HepG2 (cell line): ENCODE data around the gene UNC5B. TPM values are rescaled to one million over a fixed set of nuclear protein-coding genes. Genes with fewer than 3 reads are reported as not detected.

Source experiments
- ADNP ChIP-seq: sonication (generic); formaldehyde crosslinking; IDR thresholded peaks from 2 replicates; pipeline ENCODE4 v1.4.0; 2020; ENCODE audit warnings: missing genetic modification reagents
- AKAP8 ChIP-seq: sonication (generic); formaldehyde crosslinking; IDR thresholded peaks from 2 replicates; pipeline ENCODE4 v1.5.1; 2020; ENCODE audit warnings: mild to moderate bottlenecking, missing genetic modification reagents
- FOXP1 ChIP-seq, 2 experiments: fragments of 450-650 bp in 1 of 2; IDR thresholded peaks; 2 replicates each; pipeline ENCODE4 v1.6.1; 2017 to 2018; ENCODE audit warnings: antibody characterized with exemption in 1 of 2
- GPN1 ChIP-seq: sonication (generic); formaldehyde crosslinking; IDR thresholded peaks from 2 replicates; pipeline ENCODE4 v1.5.1; 2020; ENCODE audit warnings: missing genetic modification reagents, borderline replicate concordance
- KAT7 ChIP-seq: IDR thresholded peaks from 2 replicates; pipeline ENCODE4 v1.6.1; 2018; ENCODE audit warnings: borderline replicate concordance, missing compliant biosample characterization
- KDM5A ChIP-seq: fragments of 200-600 bp; sonication (generic); IDR thresholded peaks from 2 replicates; pipeline ENCODE4 v1.7.0; 2018; ENCODE audit warnings: antibody characterized with exemption, mild to moderate bottlenecking, low read length, borderline replicate concordance
- KLF11 ChIP-seq: IDR thresholded peaks from 2 replicates; pipeline ENCODE4 v1.6.1; 2016; ENCODE audit warnings: missing compliant biosample characterization
- NFKB2 ChIP-seq: sonication (generic); formaldehyde crosslinking; IDR thresholded peaks from 2 replicates; pipeline ENCODE4 v1.4.0; 2020; ENCODE audit warnings: missing genetic modification reagents, borderline replicate concordance
- NR2F6 ChIP-seq, 2 experiments: IDR thresholded peaks; 2 replicates each; pipeline ENCODE4 v1.6.1; 2016; ENCODE audit warnings: antibody characterized with exemption in 1 of 2, mild to moderate bottlenecking in 1 of 2
- PHF21A ChIP-seq: sonication (generic); formaldehyde crosslinking; IDR thresholded peaks from 2 replicates; pipeline ENCODE4 v1.5.0; 2020; ENCODE audit warnings: mild to moderate bottlenecking, missing genetic modification reagents
- SMC3 ChIP-seq: IDR thresholded peaks from 2 replicates; pipeline ENCODE4 v1.6.1; 2011; ENCODE audit warnings: low read length, improper control_type of control experiment
- SP4 ChIP-seq: sonication (generic); formaldehyde crosslinking; IDR thresholded peaks from 2 replicates; pipeline ENCODE4 v1.8.1; 2023; ENCODE audit warnings: mild to moderate bottlenecking, missing genetic modification reagents
- THAP11 ChIP-seq: IDR thresholded peaks from 2 replicates; pipeline ENCODE4 v1.6.1; 2016; ENCODE audit warnings: missing biosample characterization, missing genetic modification reagents
- ZNF253 ChIP-seq: sonication (generic); formaldehyde crosslinking; IDR thresholded peaks from 2 replicates; pipeline ENCODE4 v1.8.0; 2022; ENCODE audit warnings: mild to moderate bottlenecking, missing genetic modification reagents, borderline replicate concordance
- ZNF350 ChIP-seq: sonication (generic); formaldehyde crosslinking; IDR thresholded peaks from 2 replicates; pipeline ENCODE4 v1.4.0; 2020; ENCODE audit warnings: mild to moderate bottlenecking, low read depth, missing genetic modification reagents, borderline replicate concordance
- ZNF530 ChIP-seq: sonication (generic); formaldehyde crosslinking; IDR thresholded peaks from 2 replicates; pipeline ENCODE4 v1.5.0; 2020; ENCODE audit warnings: low read depth, mild to moderate bottlenecking, missing genetic modification reagents
- ZNF687 ChIP-seq: sonication (generic); formaldehyde crosslinking; IDR thresholded peaks from 2 replicates; pipeline ENCODE4 v1.5.1; 2020; ENCODE audit warnings: mild to moderate bottlenecking, missing genetic modification reagents, moderate library complexity
- ZNF780A ChIP-seq: sonication (generic); formaldehyde crosslinking; IDR thresholded peaks from 2 replicates; pipeline ENCODE4 v1.8.0; 2022; ENCODE audit warnings: mild to moderate bottlenecking, missing genetic modification reagents, moderate library complexity
- polyA plus RNA-seq, 8 experiments: library from polyadenylated mRNA; depleted of rRNA in 3 of 8; stranded (reverse) in 7 of 8; unstranded in 1 of 8; fragments of >200 nt; fragmentation: Illumina TruSeq in 4 of 8; extraction: Trizol in 4 of 8; gene quantifications; 2 replicates each; pipeline versions ENCODE4 v1.2.1 to v1.2.3, GENCODE V29; 2011 to 2016; ENCODE audit warnings: low read depth in 4 of 8, missing spikeins in 1 of 8, mixed read lengths in 1 of 8; ENCODE audit not compliant: insufficient read depth in 1 of 8
- total RNA-seq, 5 experiments: library from RNA; depleted of rRNA; stranded (reverse); fragments of >200 nt; fragmentation: Illumina TruSeq; extraction: Trizol; gene quantifications; 2 replicates each; pipeline ENCODE4 v1.2.3, GENCODE V29; 2016; ENCODE audit warnings: low read depth in 1 of 5
- TF ChIP-seq, protein P1 (sequence below), 2 experiments: fragments of 450-650 bp in 1 of 2; sonication (generic) in 1 of 2; formaldehyde crosslinking; IDR thresholded peaks; 2 replicates each; pipeline versions ENCODE4 v1.5.0 to v1.8.0; 2020 to 2022; ENCODE audit warnings: mild to moderate bottlenecking in 1 of 2, missing genetic modification reagents in 1 of 2
- TF ChIP-seq, protein P2 (sequence below): sonication (generic); formaldehyde crosslinking; IDR thresholded peaks from 2 replicates; pipeline ENCODE4 v1.9.0; 2022; ENCODE audit warnings: missing genetic modification reagents, mild to moderate bottlenecking, borderline replicate concordance
- TF ChIP-seq, protein P3 (sequence below): sonication (generic); formaldehyde crosslinking; IDR thresholded peaks from 2 replicates; pipeline ENCODE4 v1.5.0; 2020; ENCODE audit warnings: mild to moderate bottlenecking, missing genetic modification reagents, moderate library complexity

UNC5B gene
- total and polyA plus RNA-seq, 2 of the 13 experiments (the other 11 are each of a cell fraction or from before 2014, with no cell fraction given): 0.07 TPM

DNA sequence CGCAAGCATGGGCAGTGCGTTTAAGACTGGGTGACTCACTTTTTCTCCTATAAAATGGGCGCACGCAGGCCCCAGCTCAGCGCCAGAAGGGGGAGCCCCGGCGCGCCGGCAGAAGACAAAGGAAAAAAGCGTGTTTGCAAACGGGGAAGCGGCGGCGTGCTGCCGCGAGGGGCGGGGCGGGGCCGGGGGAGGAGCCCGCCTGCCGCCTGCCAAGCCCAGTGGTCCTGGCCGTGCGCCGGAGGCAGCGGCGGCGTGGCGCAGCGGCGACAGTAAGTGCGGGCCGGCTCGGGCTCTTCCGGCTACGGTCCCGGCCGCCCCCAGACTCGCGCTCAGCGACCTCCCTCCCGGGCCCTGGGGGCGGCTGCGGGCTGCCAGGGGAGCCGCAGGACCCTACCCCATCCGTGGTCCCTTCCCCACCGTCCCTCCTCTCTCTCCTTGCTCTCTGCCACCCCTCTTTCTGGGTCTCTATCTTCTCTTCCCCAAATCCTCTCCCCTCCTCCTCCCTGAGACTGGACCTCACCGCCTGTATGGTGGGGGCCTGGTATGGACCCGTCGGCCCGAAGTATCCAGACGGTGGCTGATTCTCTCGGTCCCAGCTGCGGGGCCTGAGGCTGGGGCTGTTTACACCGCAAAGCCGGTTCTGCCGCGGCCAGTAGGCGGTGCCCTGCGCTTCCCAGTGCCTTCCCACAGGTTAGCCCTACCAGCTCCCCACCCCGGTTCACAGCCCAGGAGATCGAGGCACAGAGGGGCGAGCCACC is 106.9 kb downstream of the UNC5B start, which contains the start of gene SLC29A3 (continued):
- TF ChIP-seq, protein P1, sequence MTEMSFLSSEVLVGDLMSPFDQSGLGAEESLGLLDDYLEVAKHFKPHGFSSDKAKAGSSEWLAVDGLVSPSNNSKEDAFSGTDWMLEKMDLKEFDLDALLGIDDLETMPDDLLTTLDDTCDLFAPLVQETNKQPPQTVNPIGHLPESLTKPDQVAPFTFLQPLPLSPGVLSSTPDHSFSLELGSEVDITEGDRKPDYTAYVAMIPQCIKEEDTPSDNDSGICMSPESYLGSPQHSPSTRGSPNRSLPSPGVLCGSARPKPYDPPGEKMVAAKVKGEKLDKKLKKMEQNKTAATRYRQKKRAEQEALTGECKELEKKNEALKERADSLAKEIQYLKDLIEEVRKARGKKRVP (CRISPR knock-in tag; IDR thresholded peaks at IDR 0.05): 0 out of 4 replicates have a peak, but pooled peaks of 1 of the 2 experiments have one; percentile 22
- TF ChIP-seq FOXP1 (IDR thresholded peaks at IDR 0.05) (no peak), FOXP1 (CRISPR knock-in tag; IDR thresholded peaks at IDR 0.05) (peak; percentile 50), AKAP8 (CRISPR knock-in tag) (no peak), NR2F6 (IDR thresholded peaks at IDR 0.05) (no peak), NR2F6 (CRISPR knock-in tag; IDR thresholded peaks at IDR 0.05) (peak; percentile 56; the same call in 1 of the 2 replicates), ADNP (CRISPR knock-in tag) (peak; percentile 98), SP4 (CRISPR knock-in tag) (peak; percentile 63), ZNF780A (CRISPR knock-in tag) (no peak), KLF11 (CRISPR knock-in tag) (no peak), KAT7 (CRISPR knock-in tag) (peak; percentile 46; the same call in 1 of the 2 replicates), ZNF687 (CRISPR knock-in tag) (peak; percentile 87), NFKB2 (CRISPR knock-in tag) (peak; percentile 19; the same call in 1 of the 2 replicates), ZNF530 (CRISPR knock-in tag) (no peak), THAP11 (CRISPR knock-in tag) (peak; percentile 32; the same call in 1 of the 2 replicates), SMC3 (peak; percentile 54), PHF21A (no peak), KDM5A (peak; percentile 66; the same call in 1 of the 2 replicates), ZNF253 (CRISPR knock-in tag) (no peak), GPN1 (CRISPR knock-in tag) (no peak), ZNF350 (peak; percentile 81)
- TF ChIP-seq, protein P2, sequence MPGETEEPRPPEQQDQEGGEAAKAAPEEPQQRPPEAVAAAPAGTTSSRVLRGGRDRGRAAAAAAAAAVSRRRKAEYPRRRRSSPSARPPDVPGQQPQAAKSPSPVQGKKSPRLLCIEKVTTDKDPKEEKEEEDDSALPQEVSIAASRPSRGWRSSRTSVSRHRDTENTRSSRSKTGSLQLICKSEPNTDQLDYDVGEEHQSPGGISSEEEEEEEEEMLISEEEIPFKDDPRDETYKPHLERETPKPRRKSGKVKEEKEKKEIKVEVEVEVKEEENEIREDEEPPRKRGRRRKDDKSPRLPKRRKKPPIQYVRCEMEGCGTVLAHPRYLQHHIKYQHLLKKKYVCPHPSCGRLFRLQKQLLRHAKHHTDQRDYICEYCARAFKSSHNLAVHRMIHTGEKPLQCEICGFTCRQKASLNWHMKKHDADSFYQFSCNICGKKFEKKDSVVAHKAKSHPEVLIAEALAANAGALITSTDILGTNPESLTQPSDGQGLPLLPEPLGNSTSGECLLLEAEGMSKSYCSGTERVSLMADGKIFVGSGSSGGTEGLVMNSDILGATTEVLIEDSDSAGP (CRISPR knock-in tag): peak; percentile 75; the same call in 1 of the 2 replicates
- TF ChIP-seq, protein P3, sequence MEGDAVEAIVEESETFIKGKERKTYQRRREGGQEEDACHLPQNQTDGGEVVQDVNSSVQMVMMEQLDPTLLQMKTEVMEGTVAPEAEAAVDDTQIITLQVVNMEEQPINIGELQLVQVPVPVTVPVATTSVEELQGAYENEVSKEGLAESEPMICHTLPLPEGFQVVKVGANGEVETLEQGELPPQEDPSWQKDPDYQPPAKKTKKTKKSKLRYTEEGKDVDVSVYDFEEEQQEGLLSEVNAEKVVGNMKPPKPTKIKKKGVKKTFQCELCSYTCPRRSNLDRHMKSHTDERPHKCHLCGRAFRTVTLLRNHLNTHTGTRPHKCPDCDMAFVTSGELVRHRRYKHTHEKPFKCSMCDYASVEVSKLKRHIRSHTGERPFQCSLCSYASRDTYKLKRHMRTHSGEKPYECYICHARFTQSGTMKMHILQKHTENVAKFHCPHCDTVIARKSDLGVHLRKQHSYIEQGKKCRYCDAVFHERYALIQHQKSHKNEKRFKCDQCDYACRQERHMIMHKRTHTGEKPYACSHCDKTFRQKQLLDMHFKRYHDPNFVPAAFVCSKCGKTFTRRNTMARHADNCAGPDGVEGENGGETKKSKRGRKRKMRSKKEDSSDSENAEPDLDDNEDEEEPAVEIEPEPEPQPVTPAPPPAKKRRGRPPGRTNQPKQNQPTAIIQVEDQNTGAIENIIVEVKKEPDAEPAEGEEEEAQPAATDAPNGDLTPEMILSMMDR: peak; percentile 98
